GM19452 (cell line): ENCODE data around the gene PCDHB16.
"Not testable (repeated sequence)": the region's sequence is repeated elsewhere in the genome, so short reads cannot be mapped to it uniquely, and the experiment has no call there.

Experiments used
- ATAC-seq: cut with Tn5 transposase; IDR thresholded peaks from one replicate; pipeline ENCODE4 v1.9.1; 2021; ENCODE audit not compliant: unreplicated experiment

The PCDHB16 gene

DNA sequence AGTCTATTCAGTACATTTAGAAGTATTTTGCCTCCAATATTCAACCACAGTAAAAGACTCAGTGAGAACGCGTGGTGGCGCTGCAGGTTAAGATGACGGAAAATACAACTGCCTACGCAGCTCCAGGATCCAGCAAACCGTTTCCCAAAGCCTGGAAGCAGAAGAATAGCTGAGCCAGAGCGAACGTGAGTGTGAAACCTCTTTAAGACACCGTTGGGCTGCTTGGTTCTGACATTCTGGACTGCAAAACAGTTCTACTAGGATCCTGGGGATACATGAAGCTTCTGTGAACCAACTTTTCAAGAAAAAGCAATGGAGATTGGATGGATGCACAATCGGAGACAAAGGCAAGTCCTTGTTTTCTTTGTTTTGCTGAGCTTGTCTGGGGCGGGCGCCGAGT is at the start of gene PCDHB16:
Gene PCDHB16 (plus strand): TSS at position 140 of the 400 bp plus-strand sequence. CDS start 173 bp downstream, at position 313.
- ATAC-seq = no peak

GRCh38 chr5:141135030-141135717 is 47.0 kb upstream of the PCDHB16 start, which contains the start of gene PCDHB5:
Gene PCDHB5, plus strand, starts transcription at chr5:141135206. Its CDS starts 229 bp downstream, at chr5:141135435.
- no peak for ATAC-seq

GRCh38 chr5:141135718-141136266 is 46.4 kb upstream of the PCDHB16 start:
- ATAC-seq = no peak

DNA sequence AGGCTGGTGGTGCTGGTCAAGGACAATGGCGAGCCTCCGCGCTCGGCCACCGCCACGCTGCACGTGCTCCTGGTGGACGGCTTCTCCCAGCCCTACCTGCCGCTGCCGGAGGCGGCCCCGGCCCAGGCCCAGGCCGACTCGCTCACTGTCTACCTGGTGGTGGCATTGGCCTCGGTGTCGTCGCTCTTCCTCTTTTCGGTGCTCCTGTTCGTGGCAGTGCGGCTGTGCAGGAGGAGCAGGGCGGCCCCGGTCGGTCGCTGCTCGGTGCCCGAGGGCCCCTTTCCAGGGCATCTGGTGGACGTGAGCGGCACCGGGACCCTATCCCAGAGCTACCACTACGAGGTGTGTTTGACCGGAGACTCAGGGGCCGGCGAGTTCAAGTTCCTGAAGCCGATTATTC is 44.8 kb upstream of the PCDHB16 start:
- not testable (repeated sequence) for ATAC-seq

DNA sequence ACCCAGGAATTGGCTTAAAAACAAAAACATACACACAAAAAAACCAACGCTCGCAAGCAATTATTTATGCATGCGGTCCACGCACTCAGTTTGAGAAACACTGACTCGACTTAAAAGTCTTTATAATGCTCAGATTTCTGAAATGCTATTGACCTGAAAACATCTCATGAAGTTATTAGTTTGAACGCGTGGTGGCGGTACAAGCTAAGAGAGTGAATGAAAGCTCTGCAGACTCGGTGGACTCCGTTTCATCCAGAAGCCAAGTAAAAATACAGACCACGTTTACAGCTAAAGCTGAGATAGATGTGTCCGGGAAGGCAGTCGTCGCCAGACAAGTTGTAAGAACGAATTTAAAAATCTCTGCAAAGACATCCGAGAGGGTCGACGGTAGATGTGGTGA is 32.4 kb upstream of the PCDHB16 start, which contains the start of gene PCDHB6:
Gene PCDHB6 (plus strand): TSS at position 246 of the 400 bp plus-strand sequence. CDS start 201 bp downstream, outside the sequence.
- ATAC-seq = no peak

DNA sequence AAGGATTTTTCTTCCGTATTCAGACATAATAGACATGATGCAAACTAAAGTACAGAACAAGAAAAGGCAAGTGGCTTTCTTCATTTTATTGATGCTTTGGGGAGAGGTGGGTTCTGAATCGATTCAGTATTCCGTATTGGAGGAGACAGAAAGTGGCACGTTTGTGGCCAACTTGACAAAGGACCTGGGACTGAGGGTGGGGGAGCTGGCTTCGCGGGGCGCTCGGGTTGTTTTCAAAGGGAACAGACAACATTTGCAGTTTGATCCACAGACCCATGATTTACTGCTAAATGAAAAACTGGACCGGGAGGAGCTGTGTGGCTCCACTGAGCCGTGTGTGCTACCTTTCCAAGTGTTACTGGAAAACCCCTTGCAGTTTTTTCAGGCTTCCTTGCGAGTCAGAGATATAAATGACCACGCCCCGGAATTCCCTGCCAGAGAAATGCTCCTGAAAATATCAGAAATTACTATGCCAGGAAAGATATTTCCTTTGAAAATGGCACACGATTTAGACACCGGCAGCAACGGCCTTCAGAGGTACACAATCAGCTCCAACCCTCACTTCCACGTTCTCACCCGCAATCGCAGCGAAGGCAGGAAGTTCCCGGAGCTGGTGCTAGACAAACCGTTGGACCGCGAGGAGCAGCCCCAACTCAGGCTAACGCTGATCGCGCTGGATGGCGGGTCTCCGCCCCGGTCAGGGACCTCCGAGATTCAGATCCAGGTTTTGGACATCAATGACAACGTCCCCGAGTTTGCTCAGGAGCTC is 31.8 kb upstream of the PCDHB16 start:
- no peak for ATAC-seq

- no peak for ATAC-seq
Measured at GRCh38 chr5:141150993-141151325, 31.2 kb upstream of the PCDHB16 start.

- ATAC-seq = not testable (repeated sequence)
Measured at GRCh38 chr5:141151632-141152031, 30.6 kb upstream of the PCDHB16 start.

GRCh38 chr5:141152096-141152495 is 30.1 kb upstream of the PCDHB16 start:
- not testable (repeated sequence) for ATAC-seq

- ATAC-seq = no peak
Measured at GRCh38 chr5:141155540-141156374, 26.4 kb upstream of the PCDHB16 start.

DNA sequence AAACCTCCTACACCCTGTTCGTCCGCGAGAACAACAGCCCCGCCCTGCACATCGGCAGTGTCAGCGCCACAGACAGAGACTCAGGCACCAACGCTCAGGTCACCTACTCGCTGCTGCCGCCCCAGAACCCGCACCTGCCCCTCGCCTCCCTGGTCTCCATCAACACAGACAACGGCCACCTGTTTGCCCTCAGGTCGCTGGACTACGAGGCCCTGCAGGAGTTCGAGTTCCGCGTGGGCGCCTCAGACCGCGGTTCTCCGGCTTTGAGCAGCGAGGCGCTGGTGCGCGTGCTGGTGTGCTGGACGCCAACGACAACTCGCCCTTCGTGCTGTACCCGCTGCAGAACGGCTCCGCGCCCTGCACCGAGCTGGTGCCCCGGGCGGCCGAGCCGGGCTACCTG is 24.8 kb upstream of the PCDHB16 start:
- ATAC-seq = not testable (repeated sequence)

DNA sequence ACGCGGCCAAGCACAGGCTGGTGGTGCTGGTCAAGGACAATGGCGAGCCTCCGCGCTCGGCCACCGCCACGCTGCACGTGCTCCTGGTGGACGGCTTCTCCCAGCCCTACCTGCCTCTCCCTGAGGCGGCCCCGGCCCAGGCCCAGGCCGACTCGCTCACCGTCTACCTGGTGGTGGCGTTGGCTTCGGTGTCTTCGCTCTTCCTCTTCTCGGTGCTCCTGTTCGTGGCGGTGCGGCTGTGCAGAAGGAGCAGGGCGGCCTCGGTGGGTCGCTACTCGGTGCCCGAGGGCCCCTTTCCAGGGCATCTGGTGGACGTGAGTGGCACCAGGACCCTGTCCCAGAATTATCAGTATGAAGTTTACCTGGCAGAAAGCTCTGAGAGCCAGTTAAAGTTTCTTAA is 24.3 kb upstream of the PCDHB16 start:
- ATAC-seq = not testable (repeated sequence)

DNA sequence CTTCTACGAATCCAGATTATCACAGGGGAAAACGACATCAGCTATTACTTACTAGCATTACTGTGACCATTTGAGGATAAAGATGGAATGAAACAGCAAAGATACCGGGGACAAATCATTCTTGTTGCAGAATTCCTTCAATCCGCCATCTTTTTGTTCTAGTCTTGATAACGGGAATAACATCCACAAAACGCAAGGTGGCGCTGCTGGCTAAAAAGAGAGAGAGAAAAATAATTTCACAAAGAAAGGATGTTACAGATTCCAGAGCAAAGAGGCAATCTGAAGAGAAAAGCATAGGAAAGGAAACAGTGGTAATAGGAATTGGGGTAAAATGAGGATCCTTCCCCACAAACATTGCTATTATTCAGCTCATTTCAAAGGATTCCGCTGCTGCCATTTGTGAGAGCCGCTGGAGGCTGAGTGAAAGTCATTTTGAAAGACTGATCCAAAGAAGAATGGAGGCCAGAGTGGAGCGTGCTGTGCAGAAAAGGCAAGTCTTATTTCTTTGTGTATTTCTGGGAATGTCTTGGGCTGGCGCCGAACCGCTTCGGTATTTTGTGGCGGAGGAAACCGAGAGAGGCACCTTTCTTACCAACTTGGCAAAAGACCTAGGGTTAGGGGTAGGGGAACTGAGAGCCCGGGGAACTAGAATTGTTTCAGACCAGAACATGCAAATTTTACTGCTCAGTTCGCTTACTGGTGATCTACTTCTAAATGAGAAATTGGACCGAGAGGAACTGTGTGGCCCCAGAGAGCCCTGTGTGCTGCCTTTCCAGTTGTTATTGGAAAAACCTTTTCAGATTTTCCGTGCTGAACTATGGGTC is 9.6 kb upstream of the PCDHB16 start, which contains the start of gene PCDHB7:
Gene PCDHB7 (plus strand): TSS at position 264 of the 824 bp plus-strand sequence. CDS start 192 bp downstream, at position 456.
- no peak for ATAC-seq

GRCh38 chr5:141174291-141175104 is 7.7 kb upstream of the PCDHB16 start:
- ATAC-seq = not testable (repeated sequence)

- no peak for ATAC-seq
Measured at GRCh38 chr5:141175933-141176332, 6.3 kb upstream of the PCDHB16 start.

- ATAC-seq = not testable (repeated sequence)
Measured at GRCh38 chr5:141177577-141178191, 4.5 kb upstream of the PCDHB16 start, which contains the start of gene PCDHB8. Gene PCDHB8, plus strand, starts transcription at chr5:141177790. Its CDS starts 245 bp downstream, at chr5:141178035.

DNA sequence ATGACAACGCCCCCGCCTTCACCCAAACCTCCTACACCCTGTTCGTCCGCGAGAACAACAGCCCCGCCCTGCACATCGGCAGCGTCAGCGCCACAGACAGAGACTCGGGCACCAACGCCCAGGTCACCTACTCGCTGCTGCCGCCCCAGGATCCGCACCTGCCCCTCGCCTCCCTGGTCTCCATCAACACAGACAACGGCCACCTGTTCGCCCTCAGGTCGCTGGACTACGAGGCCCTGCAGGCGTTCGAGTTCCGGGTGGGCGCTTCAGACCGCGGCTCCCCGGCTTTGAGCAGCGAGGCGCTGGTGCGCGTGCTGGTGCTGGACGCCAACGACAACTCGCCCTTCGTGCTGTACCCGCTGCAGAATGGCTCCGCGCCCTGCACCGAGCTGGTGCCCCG is 2.8 kb upstream of the PCDHB16 start:
- not testable (repeated sequence) for ATAC-seq

- ATAC-seq = not testable (repeated sequence)
Measured at GRCh38 chr5:141179876-141180275, 2.3 kb upstream of the PCDHB16 start.
